Neuronal stem cell (in vitro differentiated cells): ENCODE measurements around the gene CSRP2.

Experiments used
- DNase-seq: peaks from one replicate; pipeline ENCODE4 v3.0.0-alpha.2; 2013; ENCODE audit warnings: low spot score
- H2AFZ ChIP-seq: one replicate; pipeline ENCODE4 v1.6.1; 2013; ENCODE audit warnings: mild to moderate bottlenecking, low read length, inconsistent platforms
- H2AK5ac ChIP-seq: 2 replicates; pipeline ENCODE4 v1.6.1; 2013; ENCODE audit warnings: low read depth, mild to moderate bottlenecking, inconsistent platforms, low read length, moderate library complexity, mixed read lengths
- H2BK120ac ChIP-seq: 2 replicates; pipeline ENCODE4 v1.6.1; 2013; ENCODE audit warnings: low read depth, mild to moderate bottlenecking, inconsistent platforms, low read length, moderate library complexity, mixed read lengths
- H2BK12ac ChIP-seq: one replicate; pipeline ENCODE4 v1.6.1; 2013; ENCODE audit warnings: low read length, inconsistent platforms
- H2BK15ac ChIP-seq: 2 replicates; pipeline ENCODE4 v1.6.1; 2013; ENCODE audit warnings: mild to moderate bottlenecking, low read length, inconsistent platforms, mixed read lengths
- H2BK5ac ChIP-seq: one replicate; pipeline ENCODE4 v1.6.1; 2013; ENCODE audit warnings: inconsistent platforms, mild to moderate bottlenecking, low read length, moderate library complexity
- H3K14ac ChIP-seq: one replicate; pipeline ENCODE4 v1.6.1; 2013; ENCODE audit warnings: low read length, inconsistent platforms
- H3K18ac ChIP-seq: 2 replicates; pipeline ENCODE4 v1.6.1; 2013; ENCODE audit warnings: low read length, inconsistent platforms
- H3K23ac ChIP-seq: 2 replicates; pipeline ENCODE4 v1.6.1; 2013; ENCODE audit warnings: low read depth, mild to moderate bottlenecking, mixed read lengths, low read length, inconsistent platforms; ENCODE audit not compliant: poor library complexity
- H3K27ac ChIP-seq: replicated peaks from 3 replicates; pipeline ENCODE4 v1.5.1; 2013; ENCODE audit warnings: low read length, inconsistent platforms
- H3K27me3 ChIP-seq, 3 experiments: 2 replicates each; pipeline ENCODE4 v1.6.1; 2013; ENCODE audit warnings: low read length in 3 of 3, mild to moderate bottlenecking in 2 of 3, inconsistent platforms in 1 of 3, low read depth in 1 of 3, mixed read lengths in 1 of 3, moderate library complexity in 1 of 3; ENCODE audit not compliant: control insufficient read depth in 3 of 3, insufficient read depth in 3 of 3
- H3K36me3 ChIP-seq, 2 donors: replicated peaks in 1 of 2; 2 replicates each; pipeline ENCODE4 v1.6.1; 2013; ENCODE audit warnings: low read length in 2 of 2; ENCODE audit not compliant: control insufficient read depth in 2 of 2, insufficient read depth in 2 of 2
- H3K4ac ChIP-seq: 2 replicates; pipeline ENCODE4 v1.6.1; 2013; ENCODE audit warnings: inconsistent platforms, mild to moderate bottlenecking, low read length, moderate library complexity
- H3K4me1 ChIP-seq, 2 donors: 1 replicate in 1 of 2; 2 replicates in 1 of 2; pipeline ENCODE4 v1.6.1; 2013; ENCODE audit warnings: low read length in 2 of 2, low read depth in 1 of 2; ENCODE audit not compliant: control insufficient read depth in 2 of 2, insufficient read depth in 1 of 2
- H3K4me2 ChIP-seq: one replicate; pipeline ENCODE4 v1.6.1; 2013; ENCODE audit warnings: mild to moderate bottlenecking, low read length, inconsistent platforms; ENCODE audit not compliant: insufficient read depth, poor library complexity, severe bottlenecking
- H3K4me3 ChIP-seq, 2 donors: 2 replicates each; pipeline ENCODE4 v1.5.1; 2013; ENCODE audit warnings: low read length in 2 of 2, mild to moderate bottlenecking in 2 of 2, inconsistent platforms in 1 of 2, moderate library complexity in 1 of 2
- H3K79me1 ChIP-seq: one replicate; pipeline ENCODE4 v1.6.1; 2013; ENCODE audit warnings: low read depth, mild to moderate bottlenecking, inconsistent platforms, low read length, moderate library complexity
- H3K9ac ChIP-seq: one replicate; pipeline ENCODE4 v1.6.1; 2013; ENCODE audit warnings: mild to moderate bottlenecking, low read depth, low read length, inconsistent platforms; ENCODE audit not compliant: poor library complexity
- H3K9me3 ChIP-seq, 2 donors: replicated peaks in 1 of 2; 2 replicates each; pipeline versions ENCODE3 to v1.6.1; 2013; ENCODE audit warnings: low read length in 2 of 2, mild to moderate bottlenecking in 2 of 2, inconsistent platforms in 1 of 2, low read depth in 1 of 2, mixed read lengths in 1 of 2, moderate library complexity in 1 of 2; ENCODE audit not compliant: control insufficient read depth in 2 of 2, insufficient read depth in 1 of 2
- H4K8ac ChIP-seq: one replicate; pipeline ENCODE4 v1.6.1; 2013; ENCODE audit warnings: low read depth, mild to moderate bottlenecking, inconsistent platforms, low read length, moderate library complexity
- H4K91ac ChIP-seq: one replicate; pipeline ENCODE4 v1.6.1; 2013; ENCODE audit warnings: low read length, low read depth, mild to moderate bottlenecking, inconsistent platforms; ENCODE audit not compliant: poor library complexity
- WGBS, 2 donors: extraction: QIAGEN DNeasy Blood & Tissue Kit; methylation state at CpG; one replicate each; pipeline ENCODE4 v1.1.7; 2013; ENCODE audit warnings: missing lambda C conversion rate in 2 of 2, mixed read lengths in 1 of 2; ENCODE audit not compliant: insufficient read length in 2 of 2, insufficient replicate concordance in 1 of 2; ENCODE audit errors: extremely low coverage in 2 of 2; 5-methylcytosine and 5-hydroxymethylcytosine counted together

The CSRP2 gene

GRCh38 chr12:76882367-76882766 is 3.5 kb upstream of the CSRP2 start:
- WGBS, 2 donors: no CpG with 5 or more reads among the region's 1 CpG

GRCh38 chr12:76881142-76881541 is 2.3 kb upstream of the CSRP2 start:
- H3K4me3 ChIP-seq: no peak overlapping the region
- H2BK5ac ChIP-seq: no peak overlapping the region
- H3K4ac ChIP-seq: no peak overlapping the region
- no peak overlapping the region for H2BK12ac ChIP-seq
- no peak overlapping the region for H3K14ac ChIP-seq
- no peak overlapping the region for H2BK15ac ChIP-seq
- H2AK5ac ChIP-seq: no peak overlapping the region
- no peak overlapping the region for H3K27ac ChIP-seq
- H3K9ac ChIP-seq: no peak overlapping the region
- H3K79me1 ChIP-seq: peaks cover 3% of the 10 kb centered on the region
- H3K23ac ChIP-seq: no peak overlapping the region
- H3K4me1 ChIP-seq: peaks cover 15 to 16% of the 10 kb centered on the region in 2 donors
- H4K91ac ChIP-seq: no peak overlapping the region
- H3K9me3 ChIP-seq: no peaks in the 10 kb centered on the region
- no peak for DNase-seq
- no peaks in the 10 kb centered on the region for H3K27me3 ChIP-seq
- no peak overlapping the region for H4K8ac ChIP-seq
- H3K4me2 ChIP-seq: no peak overlapping the region
- no peak overlapping the region for H2AFZ ChIP-seq
- H2BK120ac ChIP-seq: no peak overlapping the region
- no peak overlapping the region for H3K18ac ChIP-seq
- no peaks in the 10 kb centered on the region for H3K36me3 ChIP-seq

More at GRCh38 chr12:76882367-76882766, 3.5 kb upstream of the CSRP2 start:
- Histone ChIP-seq H2BK12ac (no peak overlapping the region), H3K4me2 (no peak overlapping the region), H3K9me3 (no peaks in the 10 kb centered on the region), H3K36me3 (no peaks in the 10 kb centered on the region), H3K4me3 (no peak overlapping the region), H2AFZ (no peak overlapping the region), H3K4me1 (peaks cover 8 to 11% of the 10 kb centered on the region in 2 donors), H2BK15ac (no peak overlapping the region), H3K23ac (no peak overlapping the region), H3K27ac (no peak overlapping the region), H4K8ac (no peak overlapping the region), H3K18ac (no peak overlapping the region), H3K4ac (no peak overlapping the region), H3K79me1 (peaks cover 3% of the 10 kb centered on the region), H3K14ac (no peak overlapping the region), H2BK120ac (no peak overlapping the region), H3K27me3 (no peaks in the 10 kb centered on the region), H4K91ac (no peak overlapping the region), H3K9ac (no peak overlapping the region), H2BK5ac (no peak overlapping the region), H2AK5ac (no peak overlapping the region)
- DNase-seq: no peak

DNA sequence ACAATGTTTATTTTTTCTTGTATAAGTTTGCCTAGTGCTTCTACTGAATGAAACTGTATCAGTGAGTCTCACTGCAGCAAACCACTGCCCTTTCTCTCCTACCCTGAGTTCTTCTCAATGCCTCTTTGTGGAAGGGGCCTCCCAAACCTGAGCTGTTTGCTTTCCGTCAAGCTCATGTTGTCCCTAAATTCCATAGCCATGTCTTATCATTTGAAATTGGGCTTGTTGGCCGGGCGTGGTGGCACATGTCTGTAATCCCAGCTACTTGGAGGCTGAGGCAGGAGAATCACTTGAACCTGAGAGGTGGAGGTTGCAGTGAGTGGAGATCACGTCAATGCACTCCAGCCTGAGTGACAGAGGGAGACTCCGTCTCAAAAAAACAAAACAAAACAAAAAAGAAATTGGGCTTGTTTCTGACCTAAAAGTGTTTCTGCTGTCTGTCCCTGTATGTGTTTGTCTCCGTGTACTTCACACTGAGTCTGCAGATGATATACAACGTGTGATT is 1.8 kb upstream of the CSRP2 start:
- Histone ChIP-seq H2BK12ac (no peak overlapping the region), H2BK5ac (no peak overlapping the region), H4K8ac (no peak overlapping the region), H4K91ac (no peak overlapping the region), H3K4me3 (no peak overlapping the region), H3K79me1 (peaks cover 3% of the 10 kb centered on the region), H3K23ac (no peak overlapping the region), H3K9me3 (no peaks in the 10 kb centered on the region), H3K4me2 (no peak overlapping the region), H2BK15ac (no peak overlapping the region), H3K27ac (no peak overlapping the region), H3K14ac (no peak overlapping the region), H2AK5ac (no peak overlapping the region), H2BK120ac (no peak overlapping the region), H3K27me3 (no peaks in the 10 kb centered on the region), H3K36me3 (peaks cover 0 to 1% of the 10 kb centered on the region in 2 donors), H3K4me1 (peaks cover 15 to 16% of the 10 kb centered on the region in 2 donors), H2AFZ (peak overlapping the region; percentile 96), H3K9ac (no peak overlapping the region), H3K18ac (no peak overlapping the region), H3K4ac (no peak overlapping the region)
- WGBS, 2 donors: no CpG with 5 or more reads among the region's 7 CpGs
- no peak for DNase-seq

GRCh38 chr12:76879710-76880518 is 1.1 kb upstream of the CSRP2 start:
- H2BK15ac ChIP-seq: no peak overlapping the region
- H3K23ac ChIP-seq: no peak overlapping the region
- H3K14ac ChIP-seq: no peak overlapping the region
- H2BK12ac ChIP-seq: no peak overlapping the region
- peak overlapping the region in 1 of 2 donors; percentile 86 for H3K4me3 ChIP-seq
- no peak overlapping the region for H4K8ac ChIP-seq
- H3K9ac ChIP-seq: no peak overlapping the region
- H3K27me3 ChIP-seq: no peaks in the 10 kb centered on the region
- H3K79me1 ChIP-seq: peaks cover 3% of the 10 kb centered on the region
- H2AK5ac ChIP-seq: no peak overlapping the region
- peak overlapping the region; percentile 65 for H3K4me2 ChIP-seq
- DNase-seq: no peak
- peak overlapping the region; percentile 96 for H2AFZ ChIP-seq
- H2BK5ac ChIP-seq: no peak overlapping the region
- H3K4ac ChIP-seq: no peak overlapping the region
- WGBS, 2 donors: no CpG with 5 or more reads among the region's 13 CpGs
- peaks cover 15 to 16% of the 10 kb centered on the region in 2 donors for H3K4me1 ChIP-seq
- no peak overlapping the region for H4K91ac ChIP-seq
- peaks cover 0 to 6% of the 10 kb centered on the region in 2 donors for H3K9me3 ChIP-seq
- peaks cover 0 to 8% of the 10 kb centered on the region in 2 donors for H3K36me3 ChIP-seq
- H3K18ac ChIP-seq: no peak overlapping the region
- no peak overlapping the region for H2BK120ac ChIP-seq
- H3K27ac ChIP-seq: peak overlapping the region; percentile 87
